Lower leg skin (tissue), 3 donors: ENCODE data around the gene TCF7L1.

Experiments
- CTCF ChIP-seq, 3 donors: fragments of 450-650 bp; IDR thresholded peaks; one replicate each; pipeline ENCODE4 v1.5.1; 2016; ENCODE audit warnings: antibody characterized with exemption in 3 of 3, mild to moderate bottlenecking in 3 of 3, moderate library complexity in 2 of 3
- POLR2A ChIP-seq, 2 donors: fragments of 450-650 bp; IDR thresholded peaks; one replicate each; pipeline ENCODE4 v1.6.1; 2016 to 2017; ENCODE audit warnings: antibody characterized with exemption in 2 of 2, mild to moderate bottlenecking in 1 of 2, moderate library complexity in 1 of 2

GRCh38 chr2:85110991-85111560 is 22.1 kb upstream of the TCF7L1 start:
- TF ChIP-seq CTCF (IDR thresholded peaks at IDR 0.05): no peak
- no peak for TF ChIP-seq POLR2A (IDR thresholded peaks at IDR 0.05)
